Lower leg skin (tissue), 3 donors: ENCODE measurements around the gene TNNT2.

Experiments used
- CTCF ChIP-seq, 3 donors: fragments of 450-650 bp; IDR thresholded peaks; one replicate each; pipeline ENCODE4 v1.5.1; 2016; ENCODE audit warnings: antibody characterized with exemption in 3 of 3, mild to moderate bottlenecking in 3 of 3, moderate library complexity in 2 of 3
- POLR2A ChIP-seq, 2 donors: fragments of 450-650 bp; IDR thresholded peaks; one replicate each; pipeline ENCODE4 v1.6.1; 2016 to 2017; ENCODE audit warnings: antibody characterized with exemption in 2 of 2, mild to moderate bottlenecking in 1 of 2, moderate library complexity in 1 of 2

GRCh38 chr1:201311356-201312011 is 66.0 kb downstream of the TNNT2 start:
- TF ChIP-seq POLR2A (IDR thresholded peaks at IDR 0.05) (no peak), CTCF (IDR thresholded peaks at IDR 0.05) (no peak)
